DMS79 treated with DMSO at 0.1 percent for 48 hours (cell line): ENCODE results near the gene CUTC.
A peak's percentile ranks its signal among the peaks of the same experiment; 100 is the strongest.
"Not testable (repeated sequence)": the region's sequence is repeated elsewhere in the genome, so short reads cannot be mapped to it uniquely, and the experiment has no call there.

ENCODE experiments used
- DNase-seq: peaks from one replicate; lab custom pipeline; 2025; lab: John Stamatoyannopoulos, UW

The CUTC gene

GRCh38 chr10:99742701-99743100 is 10.7 kb downstream of the CUTC start:
- DNase-seq, result no peak

GRCh38 chr10:99743841-99744240 is 11.8 kb downstream of the CUTC start:
- DNase-seq, result no peak

DNA sequence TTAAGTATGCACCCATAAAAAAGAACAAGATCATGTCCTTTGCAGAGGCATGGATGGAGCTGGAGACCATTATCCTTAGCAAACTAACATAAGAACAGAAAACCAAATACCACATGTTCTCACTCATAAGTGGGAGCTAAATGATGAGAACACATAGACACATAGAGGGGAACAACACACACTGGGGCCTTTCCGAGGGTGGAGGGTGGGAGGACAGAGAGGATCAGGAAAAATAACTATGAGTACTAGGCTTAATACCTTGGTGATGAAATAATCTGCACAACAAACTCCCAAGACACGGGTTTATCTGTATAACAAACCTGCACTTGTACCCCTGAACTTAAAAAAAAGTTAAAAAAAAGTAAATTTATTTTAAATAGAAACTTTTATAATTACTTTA is 14.1 kb downstream of the CUTC start:
- not testable (repeated sequence) for DNase-seq

GRCh38 chr10:99748823-99749451 is 16.9 kb downstream of the CUTC start:
- DNase-seq, result no peak

DNA sequence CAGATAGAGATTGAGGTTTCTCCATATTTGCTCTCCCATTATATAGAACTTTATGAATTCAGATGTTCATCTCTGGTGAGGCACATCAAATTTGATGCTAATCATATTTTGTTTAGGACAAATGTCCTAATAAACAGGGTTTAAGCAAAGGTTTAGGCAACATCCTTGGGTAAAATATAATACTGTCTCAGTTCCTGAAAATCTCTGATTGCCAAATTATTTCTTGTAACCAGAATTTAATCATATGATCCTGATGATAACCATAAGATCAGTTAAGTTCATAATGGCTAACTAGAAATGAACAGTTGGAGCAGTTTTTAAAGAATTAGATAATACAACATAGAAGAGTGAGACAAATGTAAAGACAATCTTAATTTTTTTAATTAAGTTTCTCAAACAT is 18.6 kb downstream of the CUTC start:
- DNase-seq, result no peak

DNA sequence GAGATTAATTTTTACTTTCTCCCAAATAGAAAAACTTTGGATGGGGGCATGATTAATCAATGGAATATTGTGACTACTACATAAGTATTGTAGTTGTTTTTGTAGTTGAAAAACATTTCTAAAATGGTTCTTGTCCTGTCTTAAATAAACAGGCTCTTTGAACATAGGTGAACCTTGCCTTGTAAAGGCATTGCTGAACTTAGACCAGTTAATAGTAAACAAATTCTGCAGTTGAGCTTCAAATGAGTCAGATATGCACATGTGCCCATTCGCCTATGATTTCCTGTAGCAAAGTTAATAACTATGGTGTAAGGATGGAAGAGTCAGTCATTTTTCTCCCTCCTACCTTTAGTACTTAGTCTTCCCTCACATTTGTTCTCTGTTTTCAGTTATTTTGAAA is 22.6 kb downstream of the CUTC start:
- DNase-seq, result no peak

DNA sequence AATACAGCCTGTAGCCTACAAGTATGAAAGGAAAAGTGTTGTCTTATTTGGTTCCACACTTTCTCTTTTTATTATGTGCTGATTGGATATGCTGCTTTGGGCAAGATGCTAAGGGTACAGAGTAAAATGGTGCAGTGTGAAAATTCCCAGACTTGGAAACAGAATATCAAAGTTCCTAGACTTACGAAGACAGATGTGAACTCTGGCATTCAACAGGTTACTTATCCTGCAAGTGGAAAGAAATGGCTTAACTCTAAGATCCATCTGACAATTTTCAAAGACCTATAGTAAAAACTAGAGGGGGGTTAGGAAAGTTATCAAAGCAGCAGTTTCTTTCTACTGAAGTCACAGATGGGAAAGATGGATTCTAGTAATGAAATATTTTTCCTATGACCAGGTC is 24.1 kb downstream of the CUTC start:
- no peak for DNase-seq

- DNase-seq, result no peak
These were observed 26.3 kb downstream of the CUTC start for GRCh38 chr10:99758211-99758891.

DNA sequence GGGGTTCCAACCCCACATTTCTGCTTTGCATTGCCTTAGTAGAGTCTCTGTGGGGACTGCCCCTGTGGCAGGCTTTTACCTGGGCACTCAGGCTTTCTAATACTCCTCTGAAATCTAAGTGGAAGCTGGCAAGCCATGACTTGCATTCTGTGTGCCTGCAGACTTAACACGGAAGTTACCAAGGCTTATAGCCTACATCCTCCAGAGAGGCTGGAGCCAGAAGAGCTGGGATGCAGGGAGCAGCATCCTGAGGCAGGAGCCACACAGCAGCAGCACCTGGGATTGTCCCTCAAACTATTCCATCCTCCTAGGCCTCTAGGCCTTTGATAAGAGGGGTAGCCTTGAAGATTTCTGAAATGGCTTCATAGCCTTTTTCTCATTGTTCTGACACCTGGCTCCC is 28.3 kb downstream of the CUTC start:
- no peak for DNase-seq

GRCh38 chr10:99761365-99761764 is 29.3 kb downstream of the CUTC start:
- DNase-seq, result no peak

GRCh38 chr10:99765672-99766301 is 33.8 kb downstream of the CUTC start:
- DNase-seq, result no peak

GRCh38 chr10:99766302-99766681 is 34.3 kb downstream of the CUTC start:
- DNase-seq, result no peak

DNA sequence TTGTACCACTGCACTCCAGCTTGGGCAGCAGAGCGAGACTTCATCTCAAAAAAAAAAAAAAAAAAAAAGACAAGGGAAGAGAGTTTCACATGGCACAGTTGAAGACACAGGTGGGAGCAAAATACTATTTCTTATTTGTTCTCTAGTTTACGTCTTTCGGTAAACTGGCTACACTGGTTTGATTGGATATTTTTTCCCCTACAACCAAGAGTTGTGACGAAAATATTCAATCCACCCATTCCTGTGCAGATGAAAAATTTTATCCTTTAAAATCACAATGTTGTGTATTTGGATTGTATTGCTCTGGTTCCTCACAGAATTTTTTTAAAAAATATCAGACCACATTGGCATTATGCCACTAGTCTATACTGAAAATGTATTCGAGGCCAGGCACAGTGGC is 35.9 kb downstream of the CUTC start:
- DNase-seq, result no peak

DNA sequence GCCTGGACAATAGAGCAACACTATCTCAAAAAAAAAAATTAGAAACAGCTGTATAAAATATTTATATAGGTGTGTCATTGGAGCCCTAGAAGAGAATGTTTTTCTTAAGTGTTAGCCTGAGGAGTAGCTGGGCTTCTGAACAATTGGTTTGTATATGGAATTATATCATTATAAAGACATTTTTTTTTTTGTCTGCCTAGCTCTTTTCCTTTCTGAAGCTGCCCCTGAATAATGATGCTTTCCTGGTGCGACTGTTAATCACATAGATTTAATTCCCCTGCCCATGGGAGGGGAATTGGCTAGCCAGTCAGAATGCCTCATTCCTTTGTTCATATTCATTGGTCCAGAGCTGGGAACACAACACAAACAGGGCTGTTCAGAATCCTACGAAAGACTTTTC is 36.5 kb downstream of the CUTC start:
- DNase-seq, result no peak

DNA sequence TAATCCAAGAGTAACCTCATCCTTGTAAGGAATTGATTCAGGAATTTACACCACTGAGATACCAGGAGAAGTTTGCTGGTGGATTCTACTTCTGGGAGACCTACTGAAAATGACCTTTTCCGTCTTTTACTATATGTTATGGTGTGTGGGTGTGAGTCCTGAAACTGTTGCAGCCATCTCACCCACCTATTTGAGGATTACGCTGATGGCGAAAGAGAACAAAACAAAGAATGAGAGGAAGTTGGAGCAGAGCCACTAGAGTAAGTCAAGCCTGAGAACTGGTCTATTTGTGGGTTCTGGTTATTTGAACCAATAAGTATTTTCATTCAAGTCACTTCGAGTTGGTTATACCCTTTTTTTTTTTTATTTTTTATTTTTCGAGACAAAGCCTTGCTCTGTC is 37.7 kb downstream of the CUTC start:
- peak; percentile 30 for DNase-seq

DNA sequence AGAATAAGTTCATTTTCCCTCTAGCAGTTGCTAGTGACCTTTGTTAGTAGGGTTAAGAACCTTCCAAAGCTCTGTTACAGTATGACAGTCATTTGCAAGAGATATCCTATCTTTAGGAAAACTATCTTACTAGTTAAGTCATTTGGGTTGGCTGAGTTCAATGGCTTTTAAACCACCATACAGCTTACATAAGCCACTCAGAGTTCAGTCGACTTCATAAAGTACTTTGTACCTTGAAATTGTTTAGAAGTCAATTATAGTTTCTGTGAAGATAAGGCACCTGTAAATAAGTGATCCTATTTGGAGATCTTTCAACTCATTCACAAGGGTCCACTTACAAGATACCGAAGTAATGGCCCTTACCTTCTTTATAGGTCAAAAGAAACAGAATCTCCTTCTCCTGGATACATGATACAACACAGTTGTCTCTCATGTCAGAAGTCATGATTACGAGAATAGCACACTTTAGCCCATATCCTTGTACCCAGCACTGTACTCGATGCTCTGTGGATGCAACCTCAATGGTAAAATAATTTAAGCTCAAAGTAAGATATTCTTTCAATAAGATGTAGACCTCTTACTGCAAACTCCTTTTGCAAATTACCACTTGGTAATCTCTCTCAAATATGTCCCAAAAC is 38.5 kb downstream of the CUTC start:
- no peak for DNase-seq

- no peak for DNase-seq
These were observed 43.8 kb downstream of the CUTC start for GRCh38 chr10:99775850-99776249.

GRCh38 chr10:99777918-99778714 is 46.1 kb downstream of the CUTC start:
- no peak for DNase-seq

DNA sequence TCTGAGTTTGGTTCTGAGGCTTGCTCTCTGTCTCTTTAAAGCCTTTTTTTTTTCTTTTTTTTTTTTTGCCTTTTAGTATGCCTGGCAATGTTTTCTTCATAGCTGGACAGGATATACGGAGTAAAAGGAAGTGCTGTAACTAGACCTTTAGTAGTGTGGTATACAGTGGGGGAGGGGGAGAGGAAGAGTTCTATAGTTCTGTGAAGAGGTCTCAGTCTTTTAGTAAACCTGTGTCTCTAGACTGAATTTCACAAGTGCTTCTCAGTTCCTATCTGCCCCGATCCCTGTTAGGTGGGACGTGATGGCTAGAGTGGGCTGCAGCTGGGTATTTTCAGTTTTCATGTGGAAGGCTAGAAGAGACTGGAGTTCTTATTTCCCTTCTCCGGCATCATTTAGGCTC is 47.3 kb downstream of the CUTC start:
- DNase-seq, result no peak

DNA sequence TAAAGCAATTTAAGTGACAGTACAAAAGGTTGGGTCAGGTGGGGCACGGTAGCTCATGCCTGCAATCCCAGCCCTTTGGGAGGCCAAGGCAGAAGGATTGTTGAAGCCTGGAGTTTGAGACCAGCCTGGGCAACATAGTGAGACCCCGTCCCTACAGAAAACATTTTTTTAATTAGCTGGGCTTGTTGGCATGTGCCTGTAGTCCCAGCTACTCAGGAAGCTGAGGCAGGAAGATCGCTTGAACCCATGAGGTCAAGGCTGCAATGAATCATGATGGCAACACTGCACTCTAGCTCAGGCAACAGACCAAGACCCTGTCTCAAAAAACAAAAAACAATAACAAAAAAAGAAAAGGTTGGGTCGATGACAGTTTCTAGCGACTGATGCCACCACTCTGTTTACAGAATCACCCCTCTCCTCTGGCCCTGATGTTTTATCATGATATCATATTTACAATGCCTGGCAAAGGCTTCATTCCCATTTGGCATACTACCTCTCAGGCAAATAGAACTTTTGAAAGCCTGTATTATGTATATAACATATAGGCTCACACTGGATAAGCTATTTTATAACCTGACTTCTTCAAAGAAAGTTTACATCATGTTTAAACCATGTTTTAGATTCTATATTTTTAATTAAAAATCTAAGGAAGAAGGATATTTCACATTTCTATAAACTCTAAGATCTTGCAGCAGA is 49.8 kb downstream of the CUTC start:
- DNase-seq, result no peak

DNA sequence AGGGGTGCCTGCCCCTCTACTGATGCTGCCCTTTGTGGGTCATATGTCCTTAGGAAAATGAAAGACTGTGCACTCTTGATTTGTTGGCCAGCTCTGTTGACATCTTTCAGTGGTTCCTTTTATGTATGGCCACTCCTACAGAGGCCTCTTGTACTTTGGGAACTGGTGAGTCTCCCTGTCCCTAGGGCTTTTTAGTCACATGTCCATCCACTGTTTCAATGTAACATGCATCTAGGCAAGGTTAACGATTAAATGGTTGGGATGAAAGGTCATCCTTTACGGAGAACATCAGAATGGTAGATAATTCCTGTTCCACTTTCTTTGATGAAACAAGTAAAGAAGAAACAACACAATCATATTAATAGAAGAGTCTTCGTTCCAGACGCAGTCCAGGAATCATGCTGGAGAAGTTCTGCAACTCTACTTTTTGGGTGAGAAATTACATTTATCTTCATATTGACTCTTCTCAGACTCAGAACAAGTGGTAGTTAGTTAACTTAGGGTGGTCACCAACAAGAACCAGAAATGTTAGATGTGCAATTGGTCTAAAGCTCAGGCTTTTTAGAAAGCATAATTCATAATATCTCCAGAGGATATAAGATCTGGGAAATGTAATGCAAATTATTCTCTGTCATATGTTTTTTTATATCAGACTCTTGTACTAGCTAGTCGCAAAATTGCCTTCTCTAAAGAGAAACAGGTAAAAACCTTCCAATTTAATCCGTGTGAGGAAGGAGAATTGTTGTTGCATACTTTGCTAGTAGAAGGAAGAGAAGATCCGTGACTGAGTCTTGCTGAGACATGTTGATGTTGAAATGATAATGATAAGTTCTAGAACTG is 50.6 kb downstream of the CUTC start, which contains the start of gene ABCC2:
ABCC2 (plus strand) TSS at position 194 of the 840 bp plus-strand sequence; CDS start at position 399, 205 bp downstream.
- no peak for DNase-seq
